Karpas-422 (cell line): ENCODE data around the gene MAGI2. TPM values are rescaled to one million over a fixed set of nuclear protein-coding genes. Genes with fewer than 3 reads are reported as not detected.

Experiments
- DNase-seq: peaks from one replicate; pipeline ENCODE4 v3.0.0-alpha.2; 2015
- H2AFZ ChIP-seq: fragments of 200-600 bp; sonication (generic); 2 replicates; pipeline ENCODE4 v1.6.1; 2014; ENCODE audit warnings: antibody characterized with exemption, low read length, mixed read lengths
- H3K27ac ChIP-seq: fragments of 200-600 bp; sonication (generic); 2 replicates; pipeline ENCODE4 v1.5.1; 2014; ENCODE audit warnings: mild to moderate bottlenecking, low read length, moderate library complexity
- H3K27me3 ChIP-seq: fragments of 200-600 bp; sonication (generic); 2 replicates; pipeline ENCODE4 v1.6.1; 2014; ENCODE audit warnings: low read length, mixed read lengths
- H3K36me3 ChIP-seq: fragments of 200-600 bp; sonication (generic); 2 replicates; pipeline ENCODE4 v1.6.1; 2014; ENCODE audit warnings: low read length, mixed read lengths; ENCODE audit not compliant: insufficient read depth
- H3K4me1 ChIP-seq: fragments of 200-600 bp; sonication (generic); 2 replicates; pipeline ENCODE4 v1.6.1; 2014; ENCODE audit warnings: mild to moderate bottlenecking, low read length, mixed read lengths
- H3K4me2 ChIP-seq: fragments of 200-600 bp; sonication (generic); 2 replicates; pipeline ENCODE4 v1.6.1; 2014; ENCODE audit warnings: low read length, low read depth, mild to moderate bottlenecking; ENCODE audit not compliant: poor library complexity, severe bottlenecking
- H3K4me3 ChIP-seq: fragments of 200-600 bp; sonication (generic); 2 replicates; pipeline ENCODE4 v1.5.1; 2014; ENCODE audit warnings: mild to moderate bottlenecking, antibody characterized with exemption, low read length, mixed read lengths
- H3K79me2 ChIP-seq: fragments of 200-600 bp; sonication (generic); 2 replicates; pipeline ENCODE4 v1.6.1; 2014; ENCODE audit warnings: mild to moderate bottlenecking, low read length, mixed read lengths
- H3K9ac ChIP-seq: fragments of 200-600 bp; sonication (generic); 2 replicates; pipeline ENCODE4 v1.6.0; 2014; ENCODE audit warnings: low read length
- H3K9me2 ChIP-seq: fragments of 200-600 bp; sonication (generic), shearing (Covaris generic); replicated peaks from 2 replicates; pipeline ENCODE4 v1.6.0; 2014; ENCODE audit warnings: mild to moderate bottlenecking, low read length, moderate library complexity; ENCODE audit not compliant: insufficient read depth
- H3K9me3 ChIP-seq: fragments of 300-700, 200-600 bp; sonication (generic); 2 replicates; pipeline ENCODE4 v1.6.1; 2014; ENCODE audit warnings: low read length, mixed read lengths
- H4K20me1 ChIP-seq: fragments of 200-600 bp; sonication (generic); 2 replicates; pipeline ENCODE4 v1.6.1; 2014; ENCODE audit warnings: mild to moderate bottlenecking, antibody characterized with exemption, low read length, low read depth; ENCODE audit not compliant: insufficient read depth
- total RNA-seq: library from RNA; depleted of rRNA; stranded (reverse); fragments of >200 nt; shearing (Covaris generic); gene quantifications from 2 replicates; pipeline ENCODE4 v1.2.3, GENCODE V29; 2014; ENCODE audit warnings: low replicate concordance

Gene MAGI2
- total RNA-seq, 1 experiment from 2014 or later = 0.93 TPM

DNA sequence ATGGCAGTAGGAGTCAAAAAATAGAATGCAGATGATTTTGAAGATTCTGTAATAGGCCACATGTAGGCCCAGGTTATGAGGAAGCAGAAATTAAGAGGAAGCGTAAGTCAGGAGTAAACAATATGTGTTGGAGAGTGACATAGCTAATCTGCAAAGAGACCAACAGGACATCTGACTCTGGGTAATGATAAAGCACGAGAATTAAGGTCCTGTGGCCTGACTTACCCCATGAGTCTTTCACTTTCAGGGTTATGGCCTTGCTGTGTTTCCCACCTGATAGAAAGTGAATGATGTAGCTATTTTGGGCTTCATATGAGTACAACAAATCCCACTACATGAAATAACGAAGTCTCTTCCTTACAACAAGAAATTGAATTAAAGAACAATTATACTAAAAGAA lies 393.0 kb downstream of the MAGI2 start:
- no peak for DNase-seq
- Histone ChIP-seq H3K9me2 (no peaks in the 10 kb centered on the region), H3K79me2 (no peaks in the 10 kb centered on the region), H3K27ac (no peak overlapping the region), H3K36me3 (no peaks in the 10 kb centered on the region), H3K9me3 (0 out of 2 replicates have a peak, but pooled peaks cover 3% of the 10 kb centered on the region), H4K20me1 (no peaks in the 10 kb centered on the region), H3K4me1 (no peaks in the 10 kb centered on the region), H3K9ac (no peak overlapping the region), H3K4me2 (no peak overlapping the region), H3K4me3 (no peak overlapping the region), H2AFZ (no peak overlapping the region), H3K27me3 (no peaks in the 10 kb centered on the region)

GRCh38 chr7:79055722-79056415 lies 397.6 kb downstream of the MAGI2 start:
- Histone ChIP-seq H3K27me3 (no peaks in the 10 kb centered on the region), H3K36me3 (no peaks in the 10 kb centered on the region), H3K9ac (no peak overlapping the region), H3K27ac (no peak overlapping the region), H4K20me1 (no peaks in the 10 kb centered on the region), H3K9me3 (no peaks in the 10 kb centered on the region), H3K4me3 (no peak overlapping the region), H3K9me2 (no peaks in the 10 kb centered on the region), H2AFZ (no peak overlapping the region), H3K4me1 (no peaks in the 10 kb centered on the region), H3K79me2 (no peaks in the 10 kb centered on the region), H3K4me2 (no peak overlapping the region)
- no peak for DNase-seq

GRCh38 chr7:79051915-79052314 lies 401.6 kb downstream of the MAGI2 start:
- no peaks in the 10 kb centered on the region for H3K27me3 ChIP-seq
- H3K79me2 ChIP-seq = no peaks in the 10 kb centered on the region
- no peaks in the 10 kb centered on the region for H4K20me1 ChIP-seq
- no peak overlapping the region for H3K4me3 ChIP-seq
- H3K9me2 ChIP-seq = no peaks in the 10 kb centered on the region
- H3K4me1 ChIP-seq = no peaks in the 10 kb centered on the region
- no peak overlapping the region for H3K27ac ChIP-seq
- DNase-seq = no peak
- no peaks in the 10 kb centered on the region for H3K9me3 ChIP-seq
- H3K4me2 ChIP-seq = no peak overlapping the region
- no peak overlapping the region for H2AFZ ChIP-seq
- no peaks in the 10 kb centered on the region for H3K36me3 ChIP-seq
- H3K9ac ChIP-seq = no peak overlapping the region

GRCh38 chr7:79050603-79051002 lies 402.9 kb downstream of the MAGI2 start:
- no peaks in the 10 kb centered on the region for H4K20me1 ChIP-seq
- DNase-seq = no peak
- H3K36me3 ChIP-seq = no peaks in the 10 kb centered on the region
- no peaks in the 10 kb centered on the region for H3K79me2 ChIP-seq
- H3K9ac ChIP-seq = no peak overlapping the region
- H3K4me2 ChIP-seq = no peak overlapping the region
- no peak overlapping the region for H3K4me3 ChIP-seq
- H3K9me3 ChIP-seq = no peaks in the 10 kb centered on the region
- no peak overlapping the region for H2AFZ ChIP-seq
- no peaks in the 10 kb centered on the region for H3K4me1 ChIP-seq
- H3K27ac ChIP-seq = no peak overlapping the region
- H3K9me2 ChIP-seq = no peaks in the 10 kb centered on the region
- H3K27me3 ChIP-seq = no peaks in the 10 kb centered on the region

DNA sequence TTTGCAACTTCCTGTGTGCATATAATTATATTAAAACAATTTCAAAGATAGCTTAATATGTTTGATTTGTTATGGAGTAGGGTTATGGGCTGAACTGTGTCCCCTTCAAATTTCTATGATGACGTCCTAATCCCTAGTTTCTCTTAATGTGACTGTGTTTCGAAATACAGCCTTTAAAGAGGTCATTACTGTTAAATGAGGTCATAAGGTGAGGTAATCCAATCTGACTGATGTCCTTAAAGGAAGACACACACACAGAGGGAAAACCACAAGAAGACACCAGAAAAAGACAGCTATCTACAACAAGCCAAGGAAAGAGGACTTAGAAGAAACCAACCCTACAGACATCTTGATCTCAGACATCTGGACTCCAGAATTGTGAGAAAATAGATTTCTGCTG lies 407.4 kb downstream of the MAGI2 start:
- no peaks in the 10 kb centered on the region for H3K79me2 ChIP-seq
- H3K27ac ChIP-seq = no peak overlapping the region
- H4K20me1 ChIP-seq = no peaks in the 10 kb centered on the region
- no peaks in the 10 kb centered on the region for H3K9me2 ChIP-seq
- no peak overlapping the region for H2AFZ ChIP-seq
- H3K4me3 ChIP-seq = no peak overlapping the region
- H3K27me3 ChIP-seq = no peaks in the 10 kb centered on the region
- H3K4me2 ChIP-seq = no peak overlapping the region
- H3K9me3 ChIP-seq = 0 out of 2 replicates have a peak, but pooled peaks cover 3% of the 10 kb centered on the region
- no peaks in the 10 kb centered on the region for H3K4me1 ChIP-seq
- DNase-seq = no peak
- H3K9ac ChIP-seq = no peak overlapping the region
- no peaks in the 10 kb centered on the region for H3K36me3 ChIP-seq

- Histone ChIP-seq H3K4me2 (no peak overlapping the region), H4K20me1 (no peaks in the 10 kb centered on the region), H3K4me3 (no peak overlapping the region), H3K27me3 (no peaks in the 10 kb centered on the region), H2AFZ (no peak overlapping the region), H3K79me2 (no peaks in the 10 kb centered on the region), H3K9ac (no peak overlapping the region), H3K4me1 (no peaks in the 10 kb centered on the region), H3K27ac (no peak overlapping the region), H3K36me3 (no peaks in the 10 kb centered on the region), H3K9me3 (peaks cover 7% of the 10 kb centered on the region), H3K9me2 (no peaks in the 10 kb centered on the region)
- no peak for DNase-seq
Observed at GRCh38 chr7:79037001-79037400, 416.5 kb downstream of the MAGI2 start.

DNA sequence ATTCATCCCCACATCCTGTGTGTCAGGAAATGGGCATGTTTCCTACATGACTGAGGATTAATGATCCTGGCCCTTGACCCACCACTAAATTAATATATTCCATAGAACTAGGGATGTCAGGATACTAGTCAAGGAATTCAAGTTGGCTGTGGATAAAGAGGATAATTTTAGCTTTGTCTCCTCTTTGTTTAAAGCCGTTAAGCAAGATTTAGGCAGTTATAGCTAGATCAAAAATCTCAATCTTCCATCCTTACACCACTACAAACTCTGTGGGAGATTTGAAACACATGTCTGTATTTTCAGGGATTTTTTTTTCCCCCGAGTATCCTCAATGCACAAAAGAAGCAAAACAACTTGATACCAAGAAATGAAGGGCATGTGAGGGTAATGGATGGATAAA lies 417.1 kb downstream of the MAGI2 start:
- Histone ChIP-seq H3K36me3 (no peaks in the 10 kb centered on the region), H3K9me3 (peaks cover 4% of the 10 kb centered on the region), H3K79me2 (no peaks in the 10 kb centered on the region), H4K20me1 (no peaks in the 10 kb centered on the region), H3K9me2 (no peaks in the 10 kb centered on the region), H3K9ac (no peak overlapping the region), H3K4me3 (no peak overlapping the region), H3K4me1 (no peaks in the 10 kb centered on the region), H2AFZ (no peak overlapping the region), H3K27ac (no peak overlapping the region), H3K27me3 (no peaks in the 10 kb centered on the region), H3K4me2 (no peak overlapping the region)
- DNase-seq = no peak

- Histone ChIP-seq H3K36me3 (no peaks in the 10 kb centered on the region), H3K4me2 (no peak overlapping the region), H2AFZ (no peak overlapping the region)
Observed at GRCh38 chr7:79035858-79036257, 417.6 kb downstream of the MAGI2 start.

More at GRCh38 chr7:79035858-79036257, 417.6 kb downstream of the MAGI2 start:
- Histone ChIP-seq H3K27me3 (no peaks in the 10 kb centered on the region), H3K4me1 (no peaks in the 10 kb centered on the region), H3K79me2 (no peaks in the 10 kb centered on the region), H4K20me1 (no peaks in the 10 kb centered on the region), H3K9me3 (peaks cover 4% of the 10 kb centered on the region), H3K4me3 (no peak overlapping the region), H3K27ac (no peak overlapping the region), H3K9ac (no peak overlapping the region), H3K9me2 (no peaks in the 10 kb centered on the region)
- no peak for DNase-seq
